ENCODE results near the gene PARD6G. TPM values are rescaled to one million over a fixed set of nuclear protein-coding genes. Genes with fewer than 3 reads are reported as not detected.

The PARD6G gene
- total and polyA plus RNA-seq, 2 of the 8 experiments (the other 6 are each of a cell fraction or from before 2014, with no cell fraction given): 11.3 to 17.9 TPM

DNA sequence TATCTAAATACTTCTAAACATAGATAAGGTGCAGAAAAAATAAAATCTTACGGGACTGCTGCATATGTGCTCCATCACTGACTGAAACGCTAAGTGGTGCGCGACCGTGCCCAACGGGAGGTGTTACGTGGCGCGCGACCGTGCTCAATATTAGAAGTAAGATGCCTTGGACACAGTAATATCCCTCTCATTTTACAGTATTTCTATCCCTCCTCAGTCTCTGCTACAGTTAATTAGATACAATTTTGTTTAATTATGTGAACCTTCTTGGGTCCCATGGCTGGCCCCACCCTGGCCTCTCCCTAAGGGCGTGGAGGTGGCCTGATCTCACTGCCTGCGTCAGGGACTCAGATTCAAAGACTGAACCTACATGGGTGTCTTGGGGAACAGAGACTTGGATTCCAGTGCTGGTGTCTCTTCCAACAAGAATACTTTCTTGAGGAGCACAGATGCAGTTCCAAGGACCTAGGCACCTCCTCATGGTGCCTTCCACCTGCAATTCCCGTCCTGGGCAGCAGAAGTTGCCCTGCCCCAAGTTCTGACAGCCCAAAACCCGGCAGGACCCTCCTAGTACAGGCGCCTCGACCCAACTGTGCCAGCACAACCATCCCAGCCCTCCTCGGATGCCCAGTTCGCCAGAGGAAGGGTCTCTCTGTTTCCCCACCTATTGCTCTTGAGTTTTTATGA, 59.2 kb downstream of the PARD6G start:
- Histone ChIP-seq H3K9ac (replicated peaks in 1 of 4; ENCODE audit: extremely low read depth in 1 of 4, low read depth in 3 of 4, low read length in 3 of 4) (no peak overlapping the region), H4K91ac (replicated peaks; ENCODE audit: insufficient read length, low read length) (no peak overlapping the region), H2BK120ac (replicated peaks; ENCODE audit: low read depth, low read length) (no peak overlapping the region), H2BK15ac (ENCODE audit: low read length) (no peak overlapping the region), H3K79me2 (ENCODE audit: control insufficient read depth in 1 of 2, insufficient read depth in 2 of 2, low read length in 2 of 2) (no peaks in the 10 kb centered on the region), H3K14ac (ENCODE audit: insufficient read length) (no peak overlapping the region), H2BK20ac (ENCODE audit: low read length) (no peak overlapping the region), H3K23me2 (ENCODE audit: low read depth, low read length) (no peaks in the 10 kb centered on the region), H4K5ac (ENCODE audit: insufficient read length, low read depth, low read length) (no peak overlapping the region), H3K18ac (ENCODE audit: extremely low read depth, low read length) (no peak overlapping the region), H3K23ac (ENCODE audit: insufficient read length) (no peak overlapping the region), H4K20me1 (replicated peaks in 1 of 2; ENCODE audit: control insufficient read depth in 1 of 2, insufficient read depth in 2 of 2, low read length in 2 of 2) (peaks cover 0 to 8% of the 10 kb centered on the region in 2 experiments), H3K27me3 (replicated peaks in 1 of 4; ENCODE audit: control insufficient read depth in 3 of 4, extremely low read depth in 1 of 4, insufficient read depth in 3 of 4, low read length in 3 of 4) (no peaks in the 10 kb centered on the region), H3K4me2 (ENCODE audit: insufficient read depth in 1 of 2, low read depth in 2 of 2, low read length in 2 of 2) (no peak overlapping the region), H4K8ac (ENCODE audit: extremely low read depth, insufficient read depth, low read length) (no peak overlapping the region), H3K9me3 (ENCODE audit: insufficient read depth in 2 of 2, low read depth in 1 of 2, low read length in 1 of 2) (peaks cover 0 to 2% of the 10 kb centered on the region in 2 experiments; a peak in 2 of 4 replicates), H2AFZ (ENCODE audit: low read length) (no peak overlapping the region), H3K4me1 (replicated peaks in 1 of 4; ENCODE audit: control insufficient read depth in 3 of 4, insufficient read depth in 4 of 4, low read length in 3 of 4) (no peaks in the 10 kb centered on the region; a peak in 1 of 7 replicates), H3K79me1 (ENCODE audit: low read depth, low read length) (peaks cover 5% of the 10 kb centered on the region), H3K4ac (replicated peaks; ENCODE audit: insufficient read length, low read depth, low read length) (no peak overlapping the region), H3K27ac (ENCODE audit: low read depth, low read length) (no peak overlapping the region), H2BK12ac (ENCODE audit: low read depth, low read length) (no peak overlapping the region), H3K56ac (replicated peaks; ENCODE audit: insufficient read length, low read depth, low read length) (no peak overlapping the region), H2BK5ac (ENCODE audit: low read depth, low read length) (no peak overlapping the region), H3K4me3 (ENCODE audit: extremely low read depth in 1 of 4, insufficient read depth in 2 of 4, low read depth in 3 of 4, low read length in 4 of 4) (no peak overlapping the region), H2AK5ac (ENCODE audit: low read depth, low read length) (no peak overlapping the region), H3K36me3 (ENCODE audit: control insufficient read depth in 2 of 4, insufficient read depth in 4 of 4, low read length in 3 of 4) (no peaks in the 10 kb centered on the region)
- ChIA-PET POLR2A (ENCODE audit: partially characterized antibody) (no interaction called here), CTCF (ENCODE audit: partially characterized antibody) (no interaction called here)
- WGBS, 2 experiments (ENCODE audit: extremely low coverage in 1 of 2, insufficient coverage in 1 of 2, insufficient read length in 1 of 2, insufficient replicate concordance in 2 of 2, low coverage in 1 of 2, low lambda C conversion rate in 2 of 2, missing lambda C conversion rate in 1 of 2): 96% methylated on average over 19 of the region's 19 CpGs; no CpG with 5 or more reads in 1 of the 2 experiments
- FAIRE-seq (no peak), DNase-seq (ENCODE audit: low read depth in 1 of 2, low spot score in 2 of 2) (no peak)
- no peak for TF ChIP-seq FOSL1 (IDR thresholded peaks at IDR 0.05; ENCODE audit: insufficient read depth, low read depth, low read length)

Measured in H1 (cell line).